RWPE2 (cell line): Measurements from ENCODE around the gene VDAC1.

Experiments
- ATAC-seq: fragments of 200-7000 bp; cut with Tn5 transposase; 3 replicates; pipeline ENCODE4 v1.9.1; 2021; ENCODE audit warnings: low read depth
- DNase-seq: peaks from one replicate; pipeline ENCODE4 v3.0.0-alpha.2; 2020; ENCODE audit warnings: low spot score
- H3K27ac ChIP-seq: fragments of 450-650 bp; 2 replicates; pipeline ENCODE4 v1.5.1; 2017; ENCODE audit warnings: mild to moderate bottlenecking; ENCODE audit not compliant: poor library complexity, severe bottlenecking
- H3K27me3 ChIP-seq: fragments of 250-450 bp; sonication (Bioruptor Pico); 2 replicates; pipeline ENCODE4 v1.5.1; 2021; ENCODE audit warnings: mild to moderate bottlenecking, moderate library complexity; ENCODE audit not compliant: insufficient read depth, poor library complexity, severe bottlenecking
- H3K36me3 ChIP-seq: fragments of 250-450 bp; sonication (Bioruptor Pico); 2 replicates; pipeline ENCODE4 v1.5.1; 2020; ENCODE audit warnings: low read depth, mild to moderate bottlenecking, moderate library complexity
- H3K4me1 ChIP-seq: fragments of 250-450 bp; sonication (Bioruptor Pico); 2 replicates; pipeline ENCODE4 v1.5.1; 2021; ENCODE audit warnings: mild to moderate bottlenecking, moderate library complexity; ENCODE audit not compliant: insufficient read depth, poor library complexity, severe bottlenecking
- H3K4me3 ChIP-seq: fragments of 250-450 bp; sonication (Bioruptor Pico); 2 replicates; pipeline ENCODE4 v1.5.1; 2021; ENCODE audit warnings: mild to moderate bottlenecking, moderate library complexity; ENCODE audit not compliant: severe bottlenecking
- H3K9me3 ChIP-seq: fragments of 250-450 bp; sonication (Bioruptor Pico); 2 replicates; pipeline ENCODE4 v1.5.1; 2021; ENCODE audit warnings: mild to moderate bottlenecking, moderate library complexity; ENCODE audit not compliant: severe bottlenecking
- CTCF ChIP-seq: fragments of 450-650 bp; IDR thresholded peaks from one replicate; pipeline ENCODE4 v1.5.1; 2017; ENCODE audit warnings: mild to moderate bottlenecking, moderate library complexity; ENCODE audit not compliant: poor library complexity, severe bottlenecking

VDAC1 gene

GRCh38 chr5:134024811-134025210, 20.0 kb upstream of the VDAC1 start:
- H3K27me3 ChIP-seq = no peaks in the 10 kb centered on the region
- TF ChIP-seq CTCF = no peak
- H3K9me3 ChIP-seq = no peaks in the 10 kb centered on the region
- ATAC-seq = no peak; the same call in 2 of the 3 replicates
- H3K36me3 ChIP-seq = no peaks in the 10 kb centered on the region
- H3K4me3 ChIP-seq = no peak overlapping the region
- no peak overlapping the region for H3K27ac ChIP-seq
- DNase-seq = no peak
- H3K4me1 ChIP-seq = peaks cover 10% of the 10 kb centered on the region

- Histone ChIP-seq H3K4me1 (no peaks in the 10 kb centered on the region), H3K4me3 (no peak overlapping the region), H3K27me3 (no peaks in the 10 kb centered on the region), H3K36me3 (no peaks in the 10 kb centered on the region), H3K9me3 (no peaks in the 10 kb centered on the region), H3K27ac (no peak overlapping the region)
- ATAC-seq = no peak
- DNase-seq = no peak
- TF ChIP-seq CTCF = no peak
These were observed 17.6 kb upstream of the VDAC1 start for GRCh38 chr5:134022333-134022732.

GRCh38 chr5:134020188-134020587, 15.4 kb upstream of the VDAC1 start:
- Histone ChIP-seq H3K27ac (no peak overlapping the region), H3K4me1 (no peaks in the 10 kb centered on the region), H3K27me3 (no peaks in the 10 kb centered on the region), H3K36me3 (no peaks in the 10 kb centered on the region), H3K9me3 (no peaks in the 10 kb centered on the region), H3K4me3 (no peak overlapping the region)
- TF ChIP-seq CTCF = no peak
- ATAC-seq = no peak; the same call in 2 of the 3 replicates
- no peak for DNase-seq

- no peak overlapping the region for H3K4me3 ChIP-seq
- ATAC-seq (0 out of 3 replicates have a peak, but pooled peaks have one; percentile 10), DNase-seq (no peak)
- H3K9me3 ChIP-seq = no peaks in the 10 kb centered on the region
- no peaks in the 10 kb centered on the region for H3K4me1 ChIP-seq
- no peak for TF ChIP-seq CTCF
- H3K27ac ChIP-seq = no peak overlapping the region
- no peaks in the 10 kb centered on the region for H3K36me3 ChIP-seq
- no peaks in the 10 kb centered on the region for H3K27me3 ChIP-seq
These were observed 14.9 kb upstream of the VDAC1 start for GRCh38 chr5:134019636-134020035.

GRCh38 chr5:134018986-134019316, 14.2 kb upstream of the VDAC1 start:
- ATAC-seq = no peak
- H3K9me3 ChIP-seq = no peaks in the 10 kb centered on the region
- no peak for TF ChIP-seq CTCF
- H3K36me3 ChIP-seq = no peaks in the 10 kb centered on the region
- no peak overlapping the region for H3K4me3 ChIP-seq
- DNase-seq = no peak
- H3K27me3 ChIP-seq = no peaks in the 10 kb centered on the region
- H3K27ac ChIP-seq = no peak overlapping the region
- H3K4me1 ChIP-seq = no peaks in the 10 kb centered on the region
